GM23248 (cell line): ENCODE results near the gene CNTNAP4.

Source experiments
- EZH2 ChIP-seq: fragments of 200-600 bp; sonication (generic); IDR thresholded peaks from 2 replicates; pipeline ENCODE4 v1.6.1; 2018; ENCODE audit warnings: antibody characterized with exemption, mild to moderate bottlenecking; ENCODE audit not compliant: insufficient read depth, poor library complexity, severe bottlenecking
- EZH2phosphoT487 ChIP-seq: fragments of 200-600 bp; sonication (generic); IDR thresholded peaks from 2 replicates; pipeline ENCODE4 v1.6.1; 2018; ENCODE audit warnings: antibody characterized with exemption, moderate library complexity, mild to moderate bottlenecking, low read depth; ENCODE audit not compliant: insufficient read depth

DNA sequence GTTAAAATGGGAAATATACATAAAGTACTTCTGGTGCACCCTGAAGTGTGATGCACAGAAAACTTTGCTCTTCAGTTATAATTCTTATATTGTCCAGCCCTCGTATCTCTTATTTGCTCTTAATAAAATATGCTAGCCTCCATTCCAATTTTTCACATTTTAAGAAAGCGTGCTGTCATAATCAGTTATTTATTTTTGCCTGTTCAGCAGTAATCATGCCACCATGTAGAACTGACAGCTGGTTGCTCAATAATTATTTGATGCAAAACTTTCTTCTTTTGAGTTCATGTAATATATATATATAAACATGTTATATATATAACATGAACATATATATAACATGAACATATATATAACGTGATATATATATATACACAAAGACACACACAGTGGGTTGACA lies 294.6 kb downstream of the CNTNAP4 start:
- TF ChIP-seq EZH2phosphoT487 (no peak), EZH2 (no peak)
